AG09319 (cell line): Measurements from ENCODE around the gene STXBP2.
"Not testable (repeated sequence)": the region's sequence is repeated elsewhere in the genome, so short reads cannot be mapped to it uniquely, and the experiment has no call there.

Source experiments
- DNase-seq: peaks from one replicate; pipeline ENCODE4 v3.0.0-alpha.2; 2010; ENCODE audit warnings: low read depth; ENCODE audit errors: extremely low read depth
- CTCF ChIP-seq: IDR thresholded peaks from 2 replicates; pipeline ENCODE4 v1.5.1; 2011; ENCODE audit warnings: low read depth, mild to moderate bottlenecking, inconsistent platforms, low read length, moderate library complexity

Gene STXBP2

GRCh38 chr19:7643031-7643415, 6.1 kb downstream of the STXBP2 start:
- no peak for TF ChIP-seq CTCF
- no peak for DNase-seq

DNA sequence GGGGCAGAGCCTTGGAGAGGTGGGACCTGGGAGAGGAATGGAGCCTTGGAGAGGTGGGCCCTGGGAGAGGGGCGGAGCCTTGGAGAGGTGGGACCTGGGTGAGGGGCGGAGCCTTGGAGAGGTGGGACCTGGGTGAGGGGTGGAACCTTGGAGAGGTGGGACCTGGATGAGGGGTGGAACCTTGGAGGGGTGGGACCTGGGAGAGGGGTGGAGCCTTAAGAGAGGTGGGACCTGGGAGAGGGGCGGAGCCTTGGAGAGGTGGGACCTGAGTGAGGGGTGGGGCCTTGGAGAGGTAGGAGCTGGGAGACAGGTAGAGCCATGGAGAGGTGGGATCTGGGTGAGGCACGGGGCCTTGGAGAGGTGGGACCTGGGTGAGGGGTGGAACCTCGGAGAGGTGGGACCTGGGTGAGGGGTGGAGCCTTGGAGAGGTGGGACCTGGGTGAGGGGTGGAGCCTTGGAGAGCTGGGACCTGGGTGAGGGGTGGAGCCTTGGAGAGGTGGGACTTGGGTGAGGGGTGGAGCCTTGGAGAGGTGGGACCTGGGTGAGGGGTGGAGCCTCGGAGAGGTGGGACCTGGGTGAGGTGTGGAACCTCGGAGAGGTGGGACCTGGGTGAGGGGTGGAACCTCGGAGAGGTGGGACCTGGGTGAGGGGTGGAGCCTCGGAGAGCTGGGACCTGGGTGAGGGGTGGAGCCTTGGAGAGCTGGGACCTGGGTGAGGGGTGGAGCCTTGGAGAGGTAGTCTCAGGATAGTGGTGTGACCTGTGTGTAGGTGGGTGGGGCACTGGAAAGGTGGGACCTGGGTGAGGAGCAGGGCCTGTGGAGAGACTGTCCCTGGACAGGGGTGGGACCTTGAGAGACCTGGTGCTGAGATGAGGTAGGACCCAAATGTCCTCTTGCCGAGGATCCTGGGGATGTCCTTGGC, 7.0 kb downstream of the STXBP2 start:
- DNase-seq: not testable (repeated sequence)

DNA sequence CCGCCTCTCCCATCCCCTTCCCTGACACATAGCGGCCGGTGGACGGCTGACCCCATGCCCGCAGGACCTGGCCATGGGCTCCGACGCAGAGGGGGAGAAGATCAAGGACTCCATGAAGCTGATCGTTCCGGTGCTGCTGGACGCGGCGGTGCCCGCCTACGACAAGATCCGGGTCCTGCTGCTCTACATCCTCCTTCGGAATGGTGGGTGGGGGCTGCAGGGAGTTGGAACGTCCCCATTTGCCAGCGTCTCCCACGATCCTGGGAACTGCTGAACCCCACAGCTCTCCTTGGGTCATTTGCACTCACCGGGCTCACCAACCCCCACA, 7.6 kb downstream of the STXBP2 start:
- TF ChIP-seq CTCF: no peak
- no peak for DNase-seq

DNA sequence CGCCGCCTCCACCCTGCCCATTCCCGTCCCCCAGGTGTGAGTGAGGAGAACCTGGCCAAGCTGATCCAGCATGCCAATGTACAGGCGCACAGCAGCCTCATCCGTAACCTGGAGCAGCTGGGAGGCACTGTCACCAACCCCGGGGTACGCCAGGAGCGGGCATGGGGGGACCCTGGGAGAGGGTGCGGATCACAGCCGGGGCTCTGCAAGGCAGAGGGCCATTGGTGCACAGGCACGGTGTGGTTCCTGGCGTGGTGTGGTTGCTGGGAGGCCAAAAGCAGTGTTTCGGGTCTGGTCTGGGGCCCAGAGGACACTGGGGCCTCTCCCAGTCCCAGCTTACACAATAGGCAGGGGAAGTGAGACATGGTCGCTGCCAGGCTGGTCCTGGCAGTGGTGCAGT, 8.3 kb downstream of the STXBP2 start:
- no peak for TF ChIP-seq CTCF
- DNase-seq: no peak

DNA sequence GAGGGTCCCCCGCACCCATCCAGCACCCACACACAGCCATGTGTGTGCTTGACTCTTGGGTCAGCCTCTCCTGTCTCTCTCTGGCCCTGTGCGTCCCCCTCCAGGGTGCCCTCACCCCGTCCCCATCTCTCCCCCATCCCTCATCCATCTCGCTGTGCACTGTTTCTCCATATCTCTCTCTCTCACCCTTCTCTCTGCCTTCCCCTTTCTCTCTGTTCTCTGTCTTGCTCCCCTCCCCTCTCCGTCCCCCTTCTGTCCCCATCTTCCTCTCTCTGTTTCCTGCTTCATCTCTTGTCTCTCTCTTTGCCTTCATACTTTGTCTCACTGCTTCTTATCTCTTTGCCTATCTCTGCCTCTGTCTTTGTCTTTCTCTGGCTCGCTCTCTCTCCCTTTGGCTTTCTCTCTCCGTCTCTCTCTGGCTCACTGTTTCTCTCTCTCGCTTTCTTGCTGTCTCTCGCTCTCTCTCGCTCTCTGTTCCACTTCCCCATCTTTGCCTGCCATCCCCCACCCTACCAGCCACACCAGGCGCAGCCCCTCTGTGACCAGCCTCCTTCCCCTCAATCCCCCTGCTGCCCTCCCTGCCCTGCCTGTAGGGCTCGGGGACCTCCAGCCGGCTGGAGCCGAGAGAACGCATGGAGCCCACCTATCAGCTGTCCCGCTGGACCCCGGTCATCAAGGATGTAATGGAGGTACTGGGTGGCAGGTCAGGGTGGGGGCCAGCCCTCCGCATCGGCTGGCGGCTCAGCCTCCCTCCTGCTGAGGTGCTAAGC, 8.9 kb downstream of the STXBP2 start:
- DNase-seq: no peak
- TF ChIP-seq CTCF: no peak

- no peak for DNase-seq
- no peak for TF ChIP-seq CTCF
Measured at GRCh38 chr19:7646426-7646700, 9.5 kb downstream of the STXBP2 start.

DNA sequence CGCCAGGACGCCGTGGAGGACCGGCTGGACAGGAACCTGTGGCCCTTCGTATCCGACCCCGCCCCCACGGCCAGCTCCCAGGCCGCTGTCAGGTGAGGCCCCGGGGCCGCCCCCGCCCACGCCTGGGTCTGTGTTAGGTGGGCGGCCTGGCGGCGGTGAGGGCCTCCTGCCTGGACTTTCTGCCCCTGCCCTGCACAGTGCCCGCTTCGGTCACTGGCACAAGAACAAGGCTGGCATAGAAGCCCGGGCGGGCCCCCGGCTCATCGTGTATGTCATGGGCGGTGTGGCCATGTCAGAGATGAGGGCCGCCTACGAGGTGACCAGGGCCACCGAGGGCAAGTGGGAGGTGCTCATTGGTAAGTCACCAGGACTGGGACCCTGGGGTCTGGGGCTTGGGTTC, 10.2 kb downstream of the STXBP2 start:
- no peak for TF ChIP-seq CTCF
- DNase-seq: no peak
